SK-N-MC (cell line): ENCODE measurements around the gene GDAP2.

ENCODE experiments used
- EZH2 ChIP-seq: fragments of 200-600 bp; sonication (generic); IDR thresholded peaks from one replicate; pipeline ENCODE4 v1.6.1; 2017; ENCODE audit warnings: antibody characterized with exemption
- FOXP2 ChIP-seq: optimal IDR thresholded peaks from 2 replicates; pipeline ENCODE3; 2011; ENCODE audit warnings: mild to moderate bottlenecking, moderate library complexity; ENCODE audit not compliant: insufficient read depth; ENCODE audit errors: extremely low read length, control extremely low read depth

GRCh38 chr1:117967477-117967876 is 38.1 kb upstream of the GDAP2 start:
- no peak for TF ChIP-seq FOXP2
- TF ChIP-seq EZH2 = no peak
